Activated CD4-positive, alpha-beta T cell treated with anti-CD3 and anti-CD28 coated beads, Interleukin-2, amount 10 ng/mL, durations not matched to agents 7 days and 5 days (primary cell): ENCODE measurements around the gene TSSK2. TPM values are rescaled to one million over a fixed set of nuclear protein-coding genes. Genes with fewer than 3 reads are reported as not detected.
A peak's percentile ranks its signal among the peaks of the same experiment; 100 is the strongest.

Experiments
- CTCF ChIA-PET: fragments of 350-600 bp; sonication (Branson Sonifier 250); formaldehyde crosslinking; loops from one replicate; lab custom pipeline; 2021; ENCODE audit warnings: antibody characterized with exemption; lab: Charles Lee
- POLR2A ChIA-PET: fragments of 350-600 bp; sonication (Branson Sonifier 250); formaldehyde crosslinking; loops from one replicate; lab custom pipeline; 2021; ENCODE audit warnings: antibody characterized with exemption; lab: Charles Lee
- DNase-seq: peaks from one replicate; pipeline ENCODE4 v3.0.0-alpha.2; 2020
- H3K27ac Mint-ChIP-seq: one replicate; pipeline ENCODE4 v1.8.0; 2021; ENCODE audit warnings: mild to moderate bottlenecking, moderate library complexity, mixed read lengths
- H3K27me3 Mint-ChIP-seq: one replicate; pipeline ENCODE4 v1.8.0; 2021; ENCODE audit warnings: mixed read lengths
- H3K36me3 Mint-ChIP-seq: one replicate; pipeline ENCODE4 v1.8.0; 2021; ENCODE audit warnings: low read depth, mixed read lengths
- H3K4me1 Mint-ChIP-seq: one replicate; pipeline ENCODE4 v1.8.0; 2021; ENCODE audit warnings: mixed read lengths
- H3K4me3 Mint-ChIP-seq: one replicate; pipeline ENCODE4 v1.8.0; 2021; ENCODE audit warnings: mild to moderate bottlenecking, moderate library complexity, mixed read lengths
- H3K9me3 Mint-ChIP-seq: one replicate; pipeline ENCODE4 v1.8.0; 2021; ENCODE audit warnings: mixed read lengths
- total RNA-seq, 2 experiments: library from RNA; stranded (reverse); gene quantifications; one replicate each; pipeline ENCODE4 v1.2.3, GENCODE V29; 2021

The TSSK2 gene
- total RNA-seq, 2 experiments from 2014 or later = not detected

DNA sequence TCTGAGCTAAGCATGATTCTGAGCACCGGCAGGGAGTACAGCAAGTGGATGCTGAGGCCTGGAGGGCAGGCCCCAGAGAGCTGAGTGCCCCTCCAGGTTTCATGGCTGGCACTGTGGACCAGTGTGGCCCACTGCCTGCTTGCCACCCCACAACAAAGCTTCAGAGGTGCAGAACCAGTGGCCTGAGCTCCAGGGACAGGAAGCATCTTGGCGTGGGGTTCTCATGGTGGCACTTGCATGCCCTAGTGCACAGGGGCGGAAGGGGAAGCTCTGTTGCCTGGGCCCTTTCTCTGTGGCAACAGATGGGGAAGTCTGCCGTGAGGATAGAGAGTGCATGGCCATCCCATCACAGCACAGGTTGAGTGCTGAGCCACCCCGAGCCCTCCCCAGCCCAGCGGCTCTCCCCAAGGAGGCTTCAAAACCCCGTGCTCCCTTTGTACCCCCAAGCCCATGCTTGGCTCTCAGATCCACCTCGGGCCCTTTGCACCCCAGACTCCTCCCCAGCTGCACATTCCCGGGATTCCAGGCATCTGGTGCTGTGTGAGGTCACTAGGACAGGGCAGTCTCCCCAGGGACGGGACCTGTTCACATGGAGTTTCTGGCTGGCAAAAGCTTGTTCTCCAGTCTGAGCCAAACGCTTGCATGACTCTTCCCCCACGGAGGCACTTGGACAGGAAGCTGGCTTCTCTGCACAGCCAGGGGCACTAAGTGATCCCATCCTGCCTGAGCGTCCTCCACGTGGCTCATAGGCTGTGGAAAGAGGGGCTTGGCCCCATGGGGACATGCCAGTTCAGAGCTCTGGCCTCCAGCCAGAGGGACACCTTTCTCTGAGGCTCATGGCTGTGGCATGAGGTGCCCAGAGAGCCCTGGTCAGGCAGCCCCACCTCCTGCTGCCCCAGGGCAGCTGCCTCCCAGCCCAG is 43.3 kb downstream of the TSSK2 start:
- Mint-ChIP-seq H3K27me3 (peaks cover 16% of the 10 kb centered on the region), H3K27ac (peak overlapping the region; percentile 62), H3K36me3 (peaks cover 3% of the 10 kb centered on the region), H3K4me3 (no peak overlapping the region), H3K4me1 (peaks cover 43% of the 10 kb centered on the region), H3K9me3 (no peaks in the 10 kb centered on the region)
- ChIA-PET POLR2A (interaction anchor here (1.0 kb wide), 1 partner anchor 30 kb away, joined by 3 read pairs; the partner anchor contains the start of gene ESS2), CTCF (interaction anchor here (0.6 to 1.6 kb wide), 5 partner anchors 17 to 100 kb away, joined by 3 to 7 read pairs (median 4); partner anchors contain the start of gene ESS2)
- DNase-seq = no peak

DNA sequence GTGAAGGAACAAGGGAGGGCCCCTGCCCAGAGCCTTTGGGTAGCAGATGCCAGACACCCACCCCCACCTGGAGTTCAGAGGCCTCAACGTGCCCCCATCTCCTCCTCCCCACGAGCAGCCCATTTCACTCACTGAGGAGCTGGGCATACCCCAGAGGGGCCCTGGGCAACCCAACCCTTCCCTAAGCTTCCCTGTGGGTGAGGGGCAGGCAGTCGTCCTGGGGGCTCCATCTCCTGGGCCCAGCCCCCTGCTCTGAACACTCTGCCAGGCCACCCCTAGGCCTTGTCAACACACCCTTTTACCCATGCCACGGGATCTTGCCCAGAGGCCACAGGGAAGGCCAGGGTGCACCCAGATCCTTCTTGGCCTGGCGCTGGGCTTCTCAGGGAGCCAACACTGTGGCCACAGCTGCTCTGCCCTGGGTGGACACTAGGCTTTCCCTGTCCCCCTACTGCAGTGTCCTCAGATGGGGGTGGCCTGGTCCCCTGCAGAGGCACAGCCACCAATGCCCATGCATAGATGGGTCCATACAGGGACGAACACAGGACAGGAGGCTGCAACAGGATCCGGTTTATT is 44.0 kb downstream of the TSSK2 start:
- no peaks in the 10 kb centered on the region for H3K9me3 Mint-ChIP-seq
- H3K36me3 Mint-ChIP-seq = peaks cover 3% of the 10 kb centered on the region
- peaks cover 44% of the 10 kb centered on the region for H3K4me1 Mint-ChIP-seq
- POLR2A ChIA-PET = no interaction called here
- H3K27ac Mint-ChIP-seq = no peak overlapping the region
- no peak for DNase-seq
- CTCF ChIA-PET = interaction anchor here (0.6 to 1.6 kb wide), 3 partner anchors 26 to 101 kb away, joined by 3 to 7 read pairs (median 5); partner anchors contain the start of gene ESS2
- H3K4me3 Mint-ChIP-seq = no peak overlapping the region
- H3K27me3 Mint-ChIP-seq = peaks cover 10% of the 10 kb centered on the region

GRCh38 chr22:19175602-19176174 is 44.6 kb downstream of the TSSK2 start:
- Mint-ChIP-seq H3K36me3 (peaks cover 3% of the 10 kb centered on the region), H3K27me3 (peaks cover 4% of the 10 kb centered on the region), H3K9me3 (no peaks in the 10 kb centered on the region), H3K27ac (no peak overlapping the region), H3K4me1 (peaks cover 38% of the 10 kb centered on the region), H3K4me3 (no peak overlapping the region)
- ChIA-PET POLR2A (no interaction called here), CTCF (no interaction called here)
- DNase-seq = no peak

DNA sequence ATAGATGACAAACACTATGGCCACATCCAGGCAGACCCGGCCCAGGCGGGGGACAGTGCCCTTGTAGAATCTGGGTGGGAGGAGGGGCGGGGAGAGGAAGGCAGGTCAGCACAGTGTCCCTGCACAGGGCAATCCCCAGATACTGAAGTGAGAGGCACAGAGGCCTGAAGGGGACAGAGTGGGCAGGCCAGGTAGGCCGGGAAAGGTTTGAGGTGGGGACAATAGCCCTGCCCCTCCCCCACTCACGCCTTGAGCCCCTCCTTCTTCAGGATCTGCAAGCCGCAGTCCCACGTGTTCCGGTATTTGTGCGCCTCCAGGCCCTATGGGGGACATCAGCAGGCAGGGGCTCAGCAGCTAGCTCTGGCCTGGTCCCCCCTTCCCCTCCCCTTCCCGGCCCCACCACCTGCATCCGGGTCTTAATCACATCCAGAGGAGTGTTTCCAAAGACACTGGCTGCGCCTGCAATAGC is 45.1 kb downstream of the TSSK2 start:
- Mint-ChIP-seq H3K27ac (no peak overlapping the region), H3K36me3 (peaks cover 3% of the 10 kb centered on the region), H3K9me3 (no peaks in the 10 kb centered on the region), H3K4me3 (peak overlapping the region; percentile 58), H3K27me3 (no peaks in the 10 kb centered on the region), H3K4me1 (peaks cover 37% of the 10 kb centered on the region)
- CTCF ChIA-PET = no interaction called here
- POLR2A ChIA-PET = no interaction called here
- DNase-seq = no peak

DNA sequence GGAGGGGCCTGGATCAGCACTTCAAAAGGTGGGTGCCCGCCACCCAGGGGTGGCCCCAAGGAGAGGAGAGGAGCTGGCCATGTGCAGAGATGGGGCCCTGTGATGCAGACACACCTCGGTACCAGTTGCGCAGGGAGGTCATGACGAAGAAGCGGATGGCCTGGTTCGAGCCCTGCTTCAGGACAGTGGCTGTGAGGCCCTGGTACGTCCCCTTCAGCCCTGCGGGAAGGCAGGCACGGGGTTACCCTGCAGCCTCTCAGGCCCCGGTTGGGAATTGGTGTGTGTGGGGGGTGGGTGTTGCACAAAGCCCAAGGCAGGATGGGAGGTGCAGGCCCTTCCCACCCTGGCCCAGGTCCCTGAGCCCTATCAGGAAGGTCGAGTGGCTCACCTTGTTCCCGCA is 45.6 kb downstream of the TSSK2 start:
- ChIA-PET CTCF (no interaction called here), POLR2A (no interaction called here)
- Mint-ChIP-seq H3K36me3 (peaks cover 3% of the 10 kb centered on the region), H3K27ac (no peak overlapping the region), H3K4me1 (peaks cover 38% of the 10 kb centered on the region), H3K9me3 (no peaks in the 10 kb centered on the region), H3K27me3 (no peaks in the 10 kb centered on the region), H3K4me3 (peak overlapping the region; percentile 58)
- no peak for DNase-seq

GRCh38 chr22:19177164-19178064 is 46.3 kb downstream of the TSSK2 start:
- peak overlapping the region; percentile 58 for H3K4me3 Mint-ChIP-seq
- H3K27ac Mint-ChIP-seq = peak overlapping the region; percentile 25
- CTCF ChIA-PET = interaction anchor here (1.1 kb wide), 1 partner anchor 30 kb away, joined by 4 read pairs; no protein-coding TSS in a partner anchor
- H3K36me3 Mint-ChIP-seq = no peaks in the 10 kb centered on the region
- peaks cover 40% of the 10 kb centered on the region for H3K4me1 Mint-ChIP-seq
- DNase-seq = no peak
- no peaks in the 10 kb centered on the region for H3K9me3 Mint-ChIP-seq
- POLR2A ChIA-PET = no interaction called here
- no peaks in the 10 kb centered on the region for H3K27me3 Mint-ChIP-seq

GRCh38 chr22:19178065-19178656 is 47.1 kb downstream of the TSSK2 start:
- Mint-ChIP-seq H3K4me3 (peak overlapping the region; percentile 80), H3K27me3 (no peaks in the 10 kb centered on the region), H3K27ac (no peak overlapping the region), H3K9me3 (no peaks in the 10 kb centered on the region), H3K36me3 (no peaks in the 10 kb centered on the region), H3K4me1 (peaks cover 36% of the 10 kb centered on the region)
- POLR2A ChIA-PET = no interaction called here
- DNase-seq = peak; percentile 66
- CTCF ChIA-PET = interaction anchor here (0.8 to 1.1 kb wide), 4 partner anchors 31 to 219 kb away, joined by 3 to 5 read pairs (median 4); partner anchors contain the start of gene ESS2

DNA sequence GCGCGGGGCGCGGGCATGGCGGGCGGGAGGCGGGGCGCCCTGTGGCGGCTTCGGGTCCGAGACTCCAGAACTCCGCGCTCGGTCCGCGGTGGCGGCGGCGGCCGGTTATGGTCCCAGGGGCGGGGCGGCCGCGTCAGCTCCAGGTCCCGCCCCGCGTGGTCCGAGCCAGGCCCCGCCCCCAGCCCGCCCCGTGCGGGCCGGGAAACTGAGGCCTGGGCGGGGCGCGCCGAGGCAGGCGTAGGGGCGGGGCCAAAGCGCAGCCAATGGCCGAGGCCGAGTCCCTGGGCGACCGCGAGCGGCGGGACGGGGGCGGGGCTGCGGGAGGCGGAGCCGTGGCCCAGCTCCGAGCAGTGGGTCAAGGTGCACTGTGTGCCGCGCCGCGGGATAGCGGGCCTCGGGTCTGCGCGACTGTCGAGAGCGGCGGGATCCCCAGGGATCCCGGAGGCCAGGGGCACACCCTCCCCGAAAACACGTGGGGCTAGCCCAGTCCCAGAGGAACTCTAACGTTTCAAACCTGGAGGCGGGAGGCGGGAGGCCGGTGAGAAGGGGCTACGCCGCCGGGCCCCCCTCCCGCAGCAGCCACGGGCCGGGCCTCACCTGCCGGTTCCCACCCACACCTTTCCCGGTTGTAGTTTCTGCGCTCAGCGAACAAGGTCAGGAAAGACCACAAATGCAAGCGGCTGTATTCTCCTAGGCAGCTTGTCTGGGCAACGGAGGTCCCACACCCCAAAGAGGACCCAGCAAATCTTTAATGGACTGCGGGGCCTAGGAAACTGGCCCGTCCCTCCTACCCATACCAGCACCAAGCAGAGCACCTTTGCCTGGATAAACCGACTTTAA is 47.8 kb downstream of the TSSK2 start, which contains the start of gene SLC25A1:
Gene SLC25A1, minus strand, starts transcription at position 80 of the 840 bp plus-strand sequence. Its CDS starts 63 bp downstream, at position 17.
- ChIA-PET CTCF (interaction anchor here (0.6 to 1.3 kb wide), 10 partner anchors 18 to 451 kb away, joined by 3 to 10 read pairs (median 4); partner anchors contain the start of gene ESS2), POLR2A (no interaction called here)
- H3K27ac Mint-ChIP-seq = peak within 1 kb of the TSS; percentile 83
- DNase-seq = peak; percentile 85
- H3K9me3 Mint-ChIP-seq = no peaks in the 10 kb centered on the region
- H3K27me3 Mint-ChIP-seq = no peaks in the 10 kb centered on the region
- no peaks in the 10 kb centered on the region for H3K36me3 Mint-ChIP-seq
- H3K4me1 Mint-ChIP-seq = peaks cover 29% of the 10 kb centered on the region
- peak within 1 kb of the TSS; percentile 80 for H3K4me3 Mint-ChIP-seq

DNA sequence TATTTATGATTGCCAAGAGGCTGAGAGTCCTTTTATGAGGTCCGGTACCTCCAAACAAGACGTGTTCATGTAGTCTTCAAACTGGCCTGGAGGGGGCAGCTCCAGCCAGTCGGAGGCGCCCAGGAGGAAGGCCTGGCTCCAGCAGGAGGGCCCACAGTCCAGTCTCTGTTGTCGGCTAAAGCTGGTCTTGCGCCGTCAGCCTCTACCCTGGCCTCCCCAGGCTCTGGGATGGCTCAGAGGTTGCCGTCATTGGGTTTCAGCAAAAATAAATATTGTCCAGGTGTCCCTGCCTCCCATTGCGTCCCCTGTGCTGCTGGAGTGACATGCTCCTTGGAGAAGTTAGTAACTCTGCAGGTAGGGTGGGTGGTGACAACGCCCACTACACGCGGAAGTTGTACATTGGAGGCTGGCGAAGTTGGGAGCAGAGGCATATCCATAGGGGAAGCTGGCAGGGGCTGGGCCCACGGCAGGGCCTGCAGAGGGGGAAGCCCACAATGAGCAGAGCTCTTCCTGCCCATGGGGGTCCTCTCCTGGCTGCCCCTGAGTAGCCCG is 48.5 kb downstream of the TSSK2 start:
- ChIA-PET POLR2A (no interaction called here), CTCF (interaction anchor here (0.6 to 1.3 kb wide), 7 partner anchors 17 to 450 kb away, joined by 3 to 10 read pairs (median 3); partner anchors contain the start of gene ESS2)
- peak overlapping the region; percentile 83 for H3K27ac Mint-ChIP-seq
- H3K9me3 Mint-ChIP-seq = no peaks in the 10 kb centered on the region
- peaks cover 27% of the 10 kb centered on the region for H3K4me1 Mint-ChIP-seq
- no peaks in the 10 kb centered on the region for H3K27me3 Mint-ChIP-seq
- peak; percentile 58 for DNase-seq
- peak overlapping the region; percentile 80 for H3K4me3 Mint-ChIP-seq
- no peaks in the 10 kb centered on the region for H3K36me3 Mint-ChIP-seq

- Mint-ChIP-seq H3K36me3 (no peaks in the 10 kb centered on the region), H3K9me3 (no peaks in the 10 kb centered on the region), H3K27ac (no peak overlapping the region), H3K27me3 (no peaks in the 10 kb centered on the region), H3K4me1 (peaks cover 26% of the 10 kb centered on the region), H3K4me3 (no peak overlapping the region)
- no peak for DNase-seq
- CTCF ChIA-PET = interaction anchor here (0.5 to 1.5 kb wide), 4 partner anchors 15 to 449 kb away, joined by 3 to 10 read pairs (median 4); partner anchors contain the start of gene ESS2
- POLR2A ChIA-PET = no interaction called here
These were observed 49.1 kb downstream of the TSSK2 start for GRCh38 chr22:19180234-19180633.
